DND-41 (cell line): ENCODE measurements around the gene SUN1.

Experiments used
- EZH2 ChIP-seq: IDR thresholded peaks from 3 replicates; pipeline ENCODE4 v1.6.1; 2012; ENCODE audit warnings: borderline replicate concordance, low read depth, mild to moderate bottlenecking, moderate library complexity, low read length, inconsistent platforms; ENCODE audit not compliant: severe bottlenecking
- TF ChIP-seq, protein P1 (sequence below): IDR thresholded peaks from 2 replicates; pipeline ENCODE4 v1.5.1; 2012; ENCODE audit warnings: borderline replicate concordance, low read length, moderate library complexity, mild to moderate bottlenecking; ENCODE audit not compliant: poor library complexity, severe bottlenecking; ENCODE audit errors: extremely low read depth

GRCh38 chr7:904847-905246 is 72.6 kb downstream of the SUN1 start:
- TF ChIP-seq, protein P1, sequence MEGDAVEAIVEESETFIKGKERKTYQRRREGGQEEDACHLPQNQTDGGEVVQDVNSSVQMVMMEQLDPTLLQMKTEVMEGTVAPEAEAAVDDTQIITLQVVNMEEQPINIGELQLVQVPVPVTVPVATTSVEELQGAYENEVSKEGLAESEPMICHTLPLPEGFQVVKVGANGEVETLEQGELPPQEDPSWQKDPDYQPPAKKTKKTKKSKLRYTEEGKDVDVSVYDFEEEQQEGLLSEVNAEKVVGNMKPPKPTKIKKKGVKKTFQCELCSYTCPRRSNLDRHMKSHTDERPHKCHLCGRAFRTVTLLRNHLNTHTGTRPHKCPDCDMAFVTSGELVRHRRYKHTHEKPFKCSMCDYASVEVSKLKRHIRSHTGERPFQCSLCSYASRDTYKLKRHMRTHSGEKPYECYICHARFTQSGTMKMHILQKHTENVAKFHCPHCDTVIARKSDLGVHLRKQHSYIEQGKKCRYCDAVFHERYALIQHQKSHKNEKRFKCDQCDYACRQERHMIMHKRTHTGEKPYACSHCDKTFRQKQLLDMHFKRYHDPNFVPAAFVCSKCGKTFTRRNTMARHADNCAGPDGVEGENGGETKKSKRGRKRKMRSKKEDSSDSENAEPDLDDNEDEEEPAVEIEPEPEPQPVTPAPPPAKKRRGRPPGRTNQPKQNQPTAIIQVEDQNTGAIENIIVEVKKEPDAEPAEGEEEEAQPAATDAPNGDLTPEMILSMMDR = no peak
- no peak for TF ChIP-seq EZH2
